Right atrium auricular region (tissue), 2 donors: ENCODE data around the gene DENND4A. TPM values are rescaled to one million over a fixed set of nuclear protein-coding genes. Genes with fewer than 3 reads are reported as not detected.

Source experiments
- DNase-seq: peaks from one replicate; pipeline ENCODE4 v3.0.0-alpha.2; 2019; ENCODE audit warnings: low spot score
- H3K27ac ChIP-seq, 2 donors: fragments of 200-600 bp; sonication (generic); 1 replicate in 1 of 2; 2 replicates in 1 of 2; pipeline ENCODE4 v1.5.1; 2016 to 2019
- H3K27me3 ChIP-seq, 2 donors: fragments of 200-600 bp; sonication (generic); one replicate each; pipeline versions ENCODE4 v1.5.1 to v1.6.0; 2017 to 2019
- H3K36me3 ChIP-seq: fragments of 200-600 bp; sonication (generic); one replicate; pipeline ENCODE4 v1.5.1; 2016
- H3K4me1 ChIP-seq, 2 donors: fragments of 200-600 bp; sonication (generic); one replicate each; pipeline versions ENCODE4 v1.5.1 to v1.6.0; 2017 to 2019
- H3K4me3 ChIP-seq, 2 donors: fragments of 200-600 bp; sonication (generic); 1 replicate in 1 of 2; 2 replicates in 1 of 2; pipeline ENCODE4 v1.5.1; 2017 to 2019; ENCODE audit warnings: mild to moderate bottlenecking in 1 of 2, moderate library complexity in 1 of 2
- H3K9me3 ChIP-seq, 2 donors: fragments of 200-600 bp; sonication (generic); one replicate each; pipeline ENCODE4 v1.5.1; 2019
- total RNA-seq, 2 donors: library from RNA; depleted of rRNA; stranded (reverse); fragments of >200 nt; gene quantifications; one replicate each; pipeline ENCODE4 v1.1.0, GENCODE V29; 2016
- TF ChIP-seq, protein P1 (sequence below), 2 donors: fragments of 200-600 bp; sonication (generic); IDR thresholded peaks; one replicate each; pipeline ENCODE4 v1.5.1; 2019; ENCODE audit warnings: antibody characterized with exemption in 2 of 2

The DENND4A gene
- total RNA-seq, 2 donors from 2014 or later, result 15.2 to 19.4 TPM

DNA sequence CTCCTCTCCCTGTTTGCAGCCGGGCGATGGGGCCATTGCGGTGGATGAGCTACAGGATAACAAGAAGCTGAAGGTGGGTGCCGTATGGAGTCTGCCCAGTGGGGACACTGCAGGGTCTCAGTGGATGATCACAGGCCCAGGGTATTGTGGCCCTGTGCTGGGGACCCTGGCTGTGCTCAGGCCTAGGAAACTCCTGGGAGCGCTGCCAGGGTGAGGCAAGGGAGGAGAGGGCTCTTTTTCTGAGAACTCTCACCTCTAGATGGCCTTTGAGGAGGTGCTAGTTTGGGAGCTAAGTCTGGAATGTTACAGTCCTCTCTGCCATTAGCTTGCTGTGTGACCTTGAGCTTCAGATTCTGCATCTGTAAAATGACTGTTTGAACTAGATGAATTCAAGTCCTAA lies 154.0 kb downstream of the DENND4A start:
- Histone ChIP-seq H3K4me1 (peaks cover 0 to 5% of the 10 kb centered on the region in 2 donors), H3K9me3 (no peaks in the 10 kb centered on the region), H3K4me3 (no peak overlapping the region), H3K27me3 (no peaks in the 10 kb centered on the region), H3K36me3 (no peaks in the 10 kb centered on the region), H3K27ac (no peak overlapping the region)
- TF ChIP-seq, protein P1, sequence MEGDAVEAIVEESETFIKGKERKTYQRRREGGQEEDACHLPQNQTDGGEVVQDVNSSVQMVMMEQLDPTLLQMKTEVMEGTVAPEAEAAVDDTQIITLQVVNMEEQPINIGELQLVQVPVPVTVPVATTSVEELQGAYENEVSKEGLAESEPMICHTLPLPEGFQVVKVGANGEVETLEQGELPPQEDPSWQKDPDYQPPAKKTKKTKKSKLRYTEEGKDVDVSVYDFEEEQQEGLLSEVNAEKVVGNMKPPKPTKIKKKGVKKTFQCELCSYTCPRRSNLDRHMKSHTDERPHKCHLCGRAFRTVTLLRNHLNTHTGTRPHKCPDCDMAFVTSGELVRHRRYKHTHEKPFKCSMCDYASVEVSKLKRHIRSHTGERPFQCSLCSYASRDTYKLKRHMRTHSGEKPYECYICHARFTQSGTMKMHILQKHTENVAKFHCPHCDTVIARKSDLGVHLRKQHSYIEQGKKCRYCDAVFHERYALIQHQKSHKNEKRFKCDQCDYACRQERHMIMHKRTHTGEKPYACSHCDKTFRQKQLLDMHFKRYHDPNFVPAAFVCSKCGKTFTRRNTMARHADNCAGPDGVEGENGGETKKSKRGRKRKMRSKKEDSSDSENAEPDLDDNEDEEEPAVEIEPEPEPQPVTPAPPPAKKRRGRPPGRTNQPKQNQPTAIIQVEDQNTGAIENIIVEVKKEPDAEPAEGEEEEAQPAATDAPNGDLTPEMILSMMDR (IDR thresholded peaks at IDR 0.05), result no peak
- no peak for DNase-seq

DNA sequence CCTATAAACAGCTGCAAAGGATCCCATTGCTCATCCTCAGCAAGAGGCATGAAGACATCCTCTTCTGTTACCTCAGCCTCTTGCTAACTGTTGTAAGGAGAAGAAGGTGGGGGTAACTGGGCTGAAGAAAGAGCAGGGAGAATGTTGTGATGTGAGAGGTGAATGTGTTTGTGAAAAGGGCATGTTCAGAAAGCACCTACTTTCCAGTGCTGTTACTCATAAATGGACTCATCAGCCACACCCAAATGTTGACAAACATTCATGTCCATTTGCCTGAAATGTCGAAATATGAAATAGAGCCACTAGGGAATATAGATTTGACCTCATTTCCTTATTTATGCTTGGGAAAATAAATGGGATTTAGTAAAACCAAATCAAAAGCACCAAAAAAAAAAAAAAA lies 157.7 kb downstream of the DENND4A start:
- Histone ChIP-seq H3K27ac (no peak overlapping the region), H3K4me1 (peaks cover 0 to 5% of the 10 kb centered on the region in 2 donors), H3K9me3 (no peaks in the 10 kb centered on the region), H3K27me3 (no peaks in the 10 kb centered on the region), H3K4me3 (no peak overlapping the region), H3K36me3 (no peaks in the 10 kb centered on the region)
- DNase-seq, result no peak
- TF ChIP-seq, protein P1 (IDR thresholded peaks at IDR 0.05), result no peak

DNA sequence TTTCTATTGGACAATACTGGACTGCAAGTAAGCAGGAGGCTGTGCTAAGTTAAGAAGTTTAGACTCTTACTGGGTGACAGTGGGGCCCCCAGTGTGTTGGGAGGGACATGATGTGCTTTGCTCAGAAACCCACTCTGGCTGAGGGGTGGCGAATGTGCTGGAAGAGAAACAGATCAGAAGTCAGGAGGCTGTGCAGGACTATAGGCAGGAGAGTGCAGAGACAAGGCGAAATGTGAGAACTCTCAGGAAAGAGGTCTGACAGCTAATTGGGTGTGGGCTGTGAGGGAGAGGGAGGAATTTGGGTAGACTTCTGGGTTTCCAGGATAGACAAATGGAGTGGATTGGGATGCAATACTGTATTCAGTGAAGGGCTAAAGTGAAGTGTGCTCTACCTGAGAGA lies 158.3 kb downstream of the DENND4A start:
- no peak for DNase-seq
- Histone ChIP-seq H3K36me3 (no peaks in the 10 kb centered on the region), H3K27me3 (no peaks in the 10 kb centered on the region), H3K4me1 (peaks cover 0 to 5% of the 10 kb centered on the region in 2 donors), H3K9me3 (no peaks in the 10 kb centered on the region), H3K4me3 (no peak overlapping the region), H3K27ac (no peak overlapping the region)
- TF ChIP-seq, protein P1 (IDR thresholded peaks at IDR 0.05), result no peak

DNA sequence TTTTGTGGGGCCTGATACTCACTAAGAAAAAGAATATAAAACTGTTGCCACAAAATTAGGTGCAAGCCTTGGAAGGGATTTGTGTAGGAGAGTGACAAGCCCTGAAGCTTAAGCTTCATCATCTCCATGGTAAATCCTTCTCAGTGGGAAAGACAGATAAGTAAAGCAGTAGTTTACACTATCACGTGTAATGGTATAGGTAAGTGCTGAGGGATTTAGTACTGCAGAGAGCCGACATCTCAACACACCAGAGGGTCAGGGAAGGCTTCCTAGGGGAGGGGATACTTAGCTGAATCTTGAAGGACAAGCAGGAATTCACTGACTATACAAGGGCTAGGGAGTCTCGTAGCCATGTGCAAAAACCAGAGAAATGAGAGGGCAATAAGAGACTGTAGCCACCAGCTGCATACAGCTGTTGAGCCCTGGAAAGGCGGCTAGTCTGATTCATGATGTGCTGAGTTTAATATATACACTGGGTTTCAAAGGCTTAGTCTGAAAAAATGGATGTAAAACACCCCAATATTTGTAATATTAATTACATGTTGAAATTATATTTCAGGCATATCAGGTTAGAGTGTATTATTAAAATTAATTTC lies 159.2 kb downstream of the DENND4A start:
- DNase-seq, result no peak
- H3K27ac ChIP-seq, result no peak overlapping the region
- no peaks in the 10 kb centered on the region for H3K27me3 ChIP-seq
- H3K36me3 ChIP-seq, result no peaks in the 10 kb centered on the region
- no peaks in the 10 kb centered on the region for H3K9me3 ChIP-seq
- no peaks in the 10 kb centered on the region for H3K4me1 ChIP-seq
- TF ChIP-seq, protein P1 (IDR thresholded peaks at IDR 0.05), result no peak
- no peak overlapping the region for H3K4me3 ChIP-seq

DNA sequence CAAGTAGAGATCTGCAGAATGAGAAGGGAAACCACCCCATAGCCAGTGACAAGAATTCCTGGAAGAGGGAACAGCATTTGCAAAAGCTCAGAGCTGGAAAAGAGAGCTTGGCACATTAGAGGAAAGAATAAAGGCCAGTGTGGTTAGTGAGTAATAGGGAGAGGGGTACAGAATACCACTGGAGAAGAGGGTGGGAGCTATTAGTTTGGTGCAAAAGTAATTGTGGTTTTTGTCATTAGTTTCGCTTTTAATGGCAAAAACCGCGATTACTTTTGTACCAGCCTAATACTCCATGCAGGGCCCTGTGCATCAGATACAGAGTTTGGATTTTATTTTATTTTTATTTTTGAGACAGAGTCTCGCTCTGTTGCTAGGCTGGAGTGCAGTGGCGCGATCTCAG lies 160.6 kb downstream of the DENND4A start:
- no peaks in the 10 kb centered on the region for H3K9me3 ChIP-seq
- no peak for DNase-seq
- H3K4me3 ChIP-seq, result no peak overlapping the region
- no peaks in the 10 kb centered on the region for H3K27me3 ChIP-seq
- TF ChIP-seq, protein P1 (IDR thresholded peaks at IDR 0.05), result no peak
- no peaks in the 10 kb centered on the region for H3K36me3 ChIP-seq
- H3K4me1 ChIP-seq, result no peaks in the 10 kb centered on the region
- H3K27ac ChIP-seq, result no peak overlapping the region

DNA sequence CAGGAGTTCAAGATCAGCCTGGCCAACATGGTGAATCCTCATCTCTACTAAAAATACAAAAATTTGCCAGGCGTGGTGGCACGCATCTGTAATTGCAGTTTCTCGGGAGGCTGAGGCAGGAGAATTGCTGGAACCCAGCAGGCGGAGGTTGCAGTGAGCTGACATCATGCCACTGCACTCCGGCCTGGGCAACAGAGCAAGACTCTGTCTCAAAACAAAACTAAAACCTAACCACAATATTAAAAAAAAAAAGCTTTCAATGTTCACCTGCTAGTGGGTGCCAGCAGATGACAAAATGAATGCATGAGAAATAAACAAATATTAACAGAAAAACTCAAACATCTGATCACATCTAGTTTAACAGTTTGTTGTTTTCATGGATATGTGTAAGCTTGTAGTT lies 161.3 kb downstream of the DENND4A start:
- Histone ChIP-seq H3K27ac (no peak overlapping the region), H3K36me3 (no peaks in the 10 kb centered on the region)

More for the DNA sequence above, 161.3 kb downstream of the DENND4A start:
- Histone ChIP-seq H3K4me3 (no peak overlapping the region), H3K27me3 (no peaks in the 10 kb centered on the region), H3K9me3 (no peaks in the 10 kb centered on the region), H3K4me1 (no peaks in the 10 kb centered on the region)
- TF ChIP-seq, protein P1 (IDR thresholded peaks at IDR 0.05), result no peak
- no peak for DNase-seq
